Measurements from ENCODE around the gene THSD4. TPM values are rescaled to one million over a fixed set of nuclear protein-coding genes. Genes with fewer than 3 reads are reported as not detected.

Gene THSD4
- polyA plus RNA-seq, 1 donor (not counting 4 experiments of a cell fraction or from before 2014, with no cell fraction given): 24.5 TPM

DNA sequence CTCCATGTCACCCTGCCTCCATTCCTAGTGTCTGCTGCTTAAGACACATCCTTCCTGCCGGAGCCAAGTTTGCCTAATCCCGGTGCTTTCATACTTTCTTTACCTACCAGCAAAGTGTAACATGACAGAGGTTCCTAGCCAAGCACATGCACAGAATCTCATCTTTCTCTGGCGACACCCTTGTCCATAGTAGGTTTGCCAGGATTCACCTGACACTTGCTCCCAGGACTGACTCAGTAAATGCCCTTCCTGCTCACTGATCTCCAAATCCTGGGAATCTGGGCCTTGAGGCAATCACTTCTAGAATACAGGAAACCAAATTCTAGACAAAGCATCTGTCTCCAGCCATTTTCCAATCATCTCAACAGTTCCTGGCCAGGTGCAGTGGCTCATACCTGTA lies 684.9 kb downstream of the THSD4 start:
- Histone ChIP-seq H3K4me1 (ENCODE audit: control insufficient read depth, extremely low read depth, insufficient read depth, low read length) (no peaks in the 10 kb centered on the region), H2AFZ (ENCODE audit: control insufficient read depth, low read length) (no peak overlapping the region), H3K4me2 (ENCODE audit: control insufficient read depth, extremely low read depth, insufficient read depth, low read depth, low read length) (no peak overlapping the region), H3K36me3 (ENCODE audit: control insufficient read depth in 2 of 2, extremely low read depth in 1 of 2, insufficient read depth in 2 of 2, low read length in 2 of 2) (no peaks in the 10 kb centered on the region), H3K79me2 (ENCODE audit: control insufficient read depth, insufficient read depth, low read length) (no peaks in the 10 kb centered on the region), H3K27me3 (ENCODE audit: control insufficient read depth, extremely low read depth, insufficient read depth, low read length) (no peaks in the 10 kb centered on the region), H3K27ac (ENCODE audit: control insufficient read depth, insufficient read depth, low read length) (no peak overlapping the region), H3K4me3 (ENCODE audit: control insufficient read depth in 2 of 3, extremely low read depth in 1 of 3, insufficient read depth in 2 of 3, low read depth in 1 of 3, low read length in 3 of 3) (no peak overlapping the region), H4K20me1 (ENCODE audit: control insufficient read depth, extremely low read depth, insufficient read depth, low read length) (no peaks in the 10 kb centered on the region), H3K9me3 (ENCODE audit: control insufficient read depth, low read depth, low read length) (no peaks in the 10 kb centered on the region), H3K9ac (ENCODE audit: control insufficient read depth, extremely low read depth, insufficient read depth, low read length) (no peak overlapping the region), H3K9me1 (ENCODE audit: control insufficient read depth, extremely low read depth, insufficient read depth, low read length) (no peaks in the 10 kb centered on the region)
- DNase-seq (ENCODE audit: low read depth, low spot score): no peak
- dilution Hi-C loops (cut with MboI; ENCODE audit: extremely low pct_ligation_motif_present, low sequenced_read_pairs): no loop called here
- TF ChIP-seq, protein P1, sequence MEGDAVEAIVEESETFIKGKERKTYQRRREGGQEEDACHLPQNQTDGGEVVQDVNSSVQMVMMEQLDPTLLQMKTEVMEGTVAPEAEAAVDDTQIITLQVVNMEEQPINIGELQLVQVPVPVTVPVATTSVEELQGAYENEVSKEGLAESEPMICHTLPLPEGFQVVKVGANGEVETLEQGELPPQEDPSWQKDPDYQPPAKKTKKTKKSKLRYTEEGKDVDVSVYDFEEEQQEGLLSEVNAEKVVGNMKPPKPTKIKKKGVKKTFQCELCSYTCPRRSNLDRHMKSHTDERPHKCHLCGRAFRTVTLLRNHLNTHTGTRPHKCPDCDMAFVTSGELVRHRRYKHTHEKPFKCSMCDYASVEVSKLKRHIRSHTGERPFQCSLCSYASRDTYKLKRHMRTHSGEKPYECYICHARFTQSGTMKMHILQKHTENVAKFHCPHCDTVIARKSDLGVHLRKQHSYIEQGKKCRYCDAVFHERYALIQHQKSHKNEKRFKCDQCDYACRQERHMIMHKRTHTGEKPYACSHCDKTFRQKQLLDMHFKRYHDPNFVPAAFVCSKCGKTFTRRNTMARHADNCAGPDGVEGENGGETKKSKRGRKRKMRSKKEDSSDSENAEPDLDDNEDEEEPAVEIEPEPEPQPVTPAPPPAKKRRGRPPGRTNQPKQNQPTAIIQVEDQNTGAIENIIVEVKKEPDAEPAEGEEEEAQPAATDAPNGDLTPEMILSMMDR (optimal IDR thresholded peaks at IDR 0.05 in 1 of 3, IDR thresholded peaks at IDR 0.05 in 1 of 3, conservative IDR thresholded peaks at IDR 0.05 in 1 of 3; ENCODE audit: extremely low read depth in 1 of 3, insufficient read depth in 2 of 3, low read length in 3 of 3): no peak
- TF ChIP-seq EZH2 (IDR thresholded peaks at IDR 0.05; ENCODE audit: low read length): no peak
- no peak for FAIRE-seq

GRCh38 chr15:71800835-71801745 lies 685.8 kb downstream of the THSD4 start:
- Histone ChIP-seq H4K20me1 (ENCODE audit: control insufficient read depth, extremely low read depth, insufficient read depth, low read length) (no peaks in the 10 kb centered on the region), H3K79me2 (ENCODE audit: control insufficient read depth, insufficient read depth, low read length) (no peaks in the 10 kb centered on the region), H3K4me2 (ENCODE audit: control insufficient read depth, extremely low read depth, insufficient read depth, low read depth, low read length) (no peak overlapping the region), H3K27ac (ENCODE audit: control insufficient read depth, insufficient read depth, low read length) (no peak overlapping the region), H3K4me3 (ENCODE audit: control insufficient read depth in 2 of 3, extremely low read depth in 1 of 3, insufficient read depth in 2 of 3, low read depth in 1 of 3, low read length in 3 of 3) (no peak overlapping the region), H3K9ac (ENCODE audit: control insufficient read depth, extremely low read depth, insufficient read depth, low read length) (no peak overlapping the region), H3K4me1 (ENCODE audit: control insufficient read depth, extremely low read depth, insufficient read depth, low read length) (peaks cover under 1% of the 10 kb centered on the region), H3K9me3 (ENCODE audit: control insufficient read depth, low read depth, low read length) (no peaks in the 10 kb centered on the region), H3K27me3 (ENCODE audit: control insufficient read depth, extremely low read depth, insufficient read depth, low read length) (no peaks in the 10 kb centered on the region), H3K9me1 (ENCODE audit: control insufficient read depth, extremely low read depth, insufficient read depth, low read length) (no peaks in the 10 kb centered on the region), H2AFZ (ENCODE audit: control insufficient read depth, low read length) (no peak overlapping the region), H3K36me3 (ENCODE audit: control insufficient read depth in 2 of 2, extremely low read depth in 1 of 2, insufficient read depth in 2 of 2, low read length in 2 of 2) (no peaks in the 10 kb centered on the region)
- DNase-seq (ENCODE audit: low read depth, low spot score): peak; percentile 9
- TF ChIP-seq, protein P1 (optimal IDR thresholded peaks at IDR 0.05 in 1 of 3, IDR thresholded peaks at IDR 0.05 in 1 of 3, conservative IDR thresholded peaks at IDR 0.05 in 1 of 3; ENCODE audit: extremely low read depth in 1 of 3, insufficient read depth in 2 of 3, low read length in 3 of 3): peak; percentile 74 to 87 (median 74)
- TF ChIP-seq EZH2 (IDR thresholded peaks at IDR 0.05; ENCODE audit: low read length): no peak
- peak; percentile 81 for FAIRE-seq
- dilution Hi-C loops (cut with MboI; ENCODE audit: extremely low pct_ligation_motif_present, low sequenced_read_pairs): no loop called here
